Measurements from ENCODE around the gene DENND6B. TPM values are rescaled to one million over a fixed set of nuclear protein-coding genes. Genes with fewer than 3 reads are reported as not detected.

DENND6B gene
- total RNA-seq, 4 donors from 2014 or later: 8.6 to 13.1 (median 11.7) TPM

GRCh38 chr22:50281384-50281760 is 45.4 kb downstream of the DENND6B start:
- no peak overlapping the region for H3K4me3 ChIP-seq
- WGBS, 2 donors: 92 to 94% methylated on average over 23 to 34 of the region's 36 CpGs
- peaks cover 8 to 97% (median 29%) of the 10 kb centered on the region in 3 donors for H3K36me3 ChIP-seq
- no peak for DNase-seq (ENCODE audit: low spot score in 2 of 2)
- H3K27me3 ChIP-seq: no peaks in the 10 kb centered on the region
- peaks cover 0 to 11% (median 0%) of the 10 kb centered on the region in 4 donors for H3K4me1 ChIP-seq
- H3K27ac ChIP-seq: no peak overlapping the region
- no peak for TF ChIP-seq POLR2A (IDR thresholded peaks at IDR 0.05)
- TF ChIP-seq, protein P1, sequence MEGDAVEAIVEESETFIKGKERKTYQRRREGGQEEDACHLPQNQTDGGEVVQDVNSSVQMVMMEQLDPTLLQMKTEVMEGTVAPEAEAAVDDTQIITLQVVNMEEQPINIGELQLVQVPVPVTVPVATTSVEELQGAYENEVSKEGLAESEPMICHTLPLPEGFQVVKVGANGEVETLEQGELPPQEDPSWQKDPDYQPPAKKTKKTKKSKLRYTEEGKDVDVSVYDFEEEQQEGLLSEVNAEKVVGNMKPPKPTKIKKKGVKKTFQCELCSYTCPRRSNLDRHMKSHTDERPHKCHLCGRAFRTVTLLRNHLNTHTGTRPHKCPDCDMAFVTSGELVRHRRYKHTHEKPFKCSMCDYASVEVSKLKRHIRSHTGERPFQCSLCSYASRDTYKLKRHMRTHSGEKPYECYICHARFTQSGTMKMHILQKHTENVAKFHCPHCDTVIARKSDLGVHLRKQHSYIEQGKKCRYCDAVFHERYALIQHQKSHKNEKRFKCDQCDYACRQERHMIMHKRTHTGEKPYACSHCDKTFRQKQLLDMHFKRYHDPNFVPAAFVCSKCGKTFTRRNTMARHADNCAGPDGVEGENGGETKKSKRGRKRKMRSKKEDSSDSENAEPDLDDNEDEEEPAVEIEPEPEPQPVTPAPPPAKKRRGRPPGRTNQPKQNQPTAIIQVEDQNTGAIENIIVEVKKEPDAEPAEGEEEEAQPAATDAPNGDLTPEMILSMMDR (IDR thresholded peaks at IDR 0.05): no peak
- no peak for TF ChIP-seq EP300 (IDR thresholded peaks at IDR 0.05)
- H3K9me3 ChIP-seq: no peaks in the 10 kb centered on the region

DNA sequence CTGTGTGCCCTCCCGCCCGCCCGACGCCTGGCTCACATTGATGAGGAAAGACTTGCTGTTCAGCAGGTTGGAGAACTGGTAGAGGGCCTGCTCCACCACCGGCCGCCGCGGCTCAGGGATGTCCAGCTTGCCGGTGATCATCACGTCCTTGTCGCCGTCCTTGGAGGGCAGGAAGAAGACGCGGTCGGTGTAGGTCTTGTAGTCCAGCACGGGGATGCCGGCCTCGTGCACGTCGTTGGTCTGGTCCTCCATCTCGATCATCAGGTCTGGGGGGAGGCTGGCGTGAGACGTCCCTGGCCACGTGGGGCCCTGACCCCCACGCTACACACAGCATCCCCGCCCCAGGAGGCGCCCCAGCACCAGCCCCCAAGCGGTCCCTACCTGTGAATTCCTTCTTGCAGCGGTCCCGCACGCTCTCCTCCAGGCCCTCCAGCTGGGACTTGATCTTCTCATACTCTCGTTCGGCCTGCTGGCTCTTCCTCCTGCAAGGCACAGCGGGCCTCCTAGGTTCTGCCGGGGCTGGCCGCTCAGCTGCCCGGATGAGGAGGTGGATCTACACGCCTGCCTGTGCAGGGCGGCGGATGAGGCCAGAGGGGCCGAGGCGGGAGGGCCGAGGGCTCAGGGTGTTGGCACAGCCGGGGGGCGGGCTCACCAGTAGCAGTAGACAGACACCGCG is 46.0 kb downstream of the DENND6B start:
- TF ChIP-seq EP300 (IDR thresholded peaks at IDR 0.05) (no peak), POLR2A (IDR thresholded peaks at IDR 0.05) (no peak)
- TF ChIP-seq, protein P1 (IDR thresholded peaks at IDR 0.05): no peak
- DNase-seq (ENCODE audit: low spot score in 2 of 2): no peak
- H3K27me3 ChIP-seq: no peaks in the 10 kb centered on the region
- H3K36me3 ChIP-seq: peaks cover 8 to 97% (median 28%) of the 10 kb centered on the region in 3 donors
- no peaks in the 10 kb centered on the region for H3K9me3 ChIP-seq
- H3K4me3 ChIP-seq: no peak overlapping the region
- peaks cover 0 to 16% (median 0%) of the 10 kb centered on the region in 4 donors for H3K4me1 ChIP-seq
- no peak overlapping the region for H3K27ac ChIP-seq
- WGBS, 2 donors: 91 to 94% methylated on average over 41 to 44 of the region's 47 CpGs

GRCh38 chr22:50280022-50280707 is 46.6 kb downstream of the DENND6B start:
- H3K4me1 ChIP-seq: peaks cover 0 to 23% (median 0%) of the 10 kb centered on the region in 4 donors
- H3K4me3 ChIP-seq: no peak overlapping the region
- DNase-seq (ENCODE audit: low spot score in 2 of 2): no peak
- peaks cover 8 to 100% (median 32%) of the 10 kb centered on the region in 3 donors for H3K36me3 ChIP-seq
- no peaks in the 10 kb centered on the region for H3K27me3 ChIP-seq
- no peaks in the 10 kb centered on the region for H3K9me3 ChIP-seq
- 91% methylated on average over 23 to 32 of the region's 38 CpGs for WGBS, 2 donors
- TF ChIP-seq, protein P1 (IDR thresholded peaks at IDR 0.05): no peak
- no peak for TF ChIP-seq POLR2A (IDR thresholded peaks at IDR 0.05)
- TF ChIP-seq EP300 (IDR thresholded peaks at IDR 0.05): no peak
- no peak overlapping the region for H3K27ac ChIP-seq

DNA sequence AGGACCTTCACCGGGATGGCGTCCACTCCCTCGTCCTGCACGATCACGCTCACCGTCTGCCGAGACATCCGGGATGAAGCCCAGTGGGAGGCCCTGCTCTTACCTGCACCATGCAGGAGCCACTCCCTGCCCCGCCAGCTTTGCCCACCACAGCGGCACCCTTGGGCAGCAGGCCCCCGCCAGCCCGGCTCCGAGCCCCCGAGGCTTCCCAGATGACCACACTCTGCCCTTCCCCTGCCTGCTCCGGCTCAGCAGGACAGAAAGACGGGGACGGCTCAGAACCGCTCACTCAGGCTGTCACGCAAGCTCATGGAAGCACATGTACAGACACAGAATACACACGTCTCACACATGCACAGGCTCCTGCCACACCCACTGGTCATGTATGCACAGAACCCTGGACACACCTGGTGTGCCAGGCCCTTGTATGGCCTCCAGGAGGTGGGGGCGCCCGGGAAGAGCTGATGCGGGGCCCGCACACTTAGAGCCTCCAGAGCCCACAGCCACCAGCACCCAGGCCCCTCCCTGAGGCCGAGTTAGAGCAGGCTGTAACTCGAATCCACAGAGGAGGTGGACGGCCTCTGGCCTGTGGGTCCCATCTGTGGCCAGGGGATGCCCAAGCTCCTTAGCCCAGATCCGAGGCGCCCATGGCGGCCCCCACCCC is 47.7 kb downstream of the DENND6B start:
- 86% methylated on average over 23 to 27 of the region's 30 CpGs for WGBS, 2 donors
- Histone ChIP-seq H3K27ac (no peak overlapping the region), H3K9me3 (no peaks in the 10 kb centered on the region), H3K4me3 (no peak overlapping the region), H3K4me1 (peaks cover 0 to 31% (median 0%) of the 10 kb centered on the region in 4 donors), H3K36me3 (peaks cover 8 to 92% (median 28%) of the 10 kb centered on the region in 3 donors), H3K27me3 (no peaks in the 10 kb centered on the region)
- no peak for DNase-seq (ENCODE audit: low spot score in 2 of 2)
- TF ChIP-seq POLR2A (IDR thresholded peaks at IDR 0.05) (no peak), EP300 (IDR thresholded peaks at IDR 0.05) (no peak)
- TF ChIP-seq, protein P1 (IDR thresholded peaks at IDR 0.05): no peak
